ENCODE data around the gene BACH2.

Gene BACH2

DNA sequence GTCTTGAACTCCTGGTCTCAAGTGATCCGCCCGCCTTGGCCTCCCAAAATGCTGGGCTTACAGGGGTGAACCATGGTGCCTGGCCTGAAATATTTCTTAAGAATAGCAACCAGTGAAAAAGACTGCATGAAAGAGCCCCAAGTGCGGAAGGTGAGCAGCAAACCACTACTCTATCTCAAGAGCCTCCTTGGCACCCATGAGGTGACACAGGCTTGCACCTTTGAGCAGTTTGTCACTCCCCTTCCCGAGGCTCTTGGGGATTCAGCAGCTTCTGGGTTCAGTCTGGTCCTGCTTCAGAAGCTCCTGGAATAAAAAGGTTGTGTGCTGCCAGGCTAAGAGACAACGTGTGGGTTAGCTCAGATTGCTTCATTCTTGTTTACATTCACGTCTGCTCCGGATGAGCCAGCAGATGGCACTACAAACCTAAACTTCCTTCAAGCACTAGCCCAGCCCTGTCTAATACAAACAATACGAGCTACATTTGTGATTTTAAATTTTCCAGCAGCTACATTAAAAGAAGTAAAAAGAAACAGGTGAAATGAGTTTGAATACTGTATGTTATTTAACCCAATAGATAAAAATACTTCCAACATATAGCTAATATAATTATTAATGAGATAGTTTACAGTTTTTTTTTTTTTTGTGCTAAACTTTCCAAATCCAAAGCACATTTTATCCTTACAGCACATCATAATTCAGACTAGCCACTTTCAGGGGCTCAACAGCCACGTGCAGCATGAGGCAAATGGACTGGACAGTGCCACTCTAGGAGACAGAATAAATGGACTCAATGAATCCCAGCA, 356.2 kb downstream of the BACH2 start:
- no peak for TF ChIP-seq JUND (IDR thresholded peaks at IDR 0.05; ENCODE audit: low read depth)
- in situ Hi-C loops (cut with HindIII; ENCODE audit: low pct_unique_long_range_greater_than_20kb, low sequenced_read_pairs) = no loop called here
- DNase-seq (ENCODE audit: low read depth in 1 of 2, low spot score in 1 of 2) = peak; percentile 72 to 83

DNA sequence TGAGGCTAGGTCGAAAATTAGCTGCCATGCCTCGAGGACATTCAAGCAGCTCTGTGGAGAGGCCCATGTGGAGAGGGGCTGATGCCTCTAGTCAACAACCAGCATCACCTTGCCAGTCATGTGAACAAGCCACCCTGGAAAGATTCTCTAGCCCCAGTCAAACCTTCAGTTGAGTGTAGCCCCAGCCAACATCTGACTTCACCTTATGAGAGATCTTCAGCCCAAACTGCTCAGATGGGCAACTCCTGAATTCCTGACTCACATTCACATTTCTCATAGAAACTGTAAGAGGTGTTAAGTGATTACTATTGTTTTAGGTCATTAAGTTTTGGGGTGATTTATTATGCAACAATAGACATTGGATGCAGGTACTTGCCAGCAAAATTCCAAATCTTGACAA, 357.5 kb downstream of the BACH2 start:
- DNase-seq (ENCODE audit: low read depth in 1 of 2, low spot score in 1 of 2) = no peak
- TF ChIP-seq JUND (IDR thresholded peaks at IDR 0.05; ENCODE audit: low read depth) = no peak
- in situ Hi-C loops (cut with HindIII; ENCODE audit: low pct_unique_long_range_greater_than_20kb, low sequenced_read_pairs) = no loop called here

DNA sequence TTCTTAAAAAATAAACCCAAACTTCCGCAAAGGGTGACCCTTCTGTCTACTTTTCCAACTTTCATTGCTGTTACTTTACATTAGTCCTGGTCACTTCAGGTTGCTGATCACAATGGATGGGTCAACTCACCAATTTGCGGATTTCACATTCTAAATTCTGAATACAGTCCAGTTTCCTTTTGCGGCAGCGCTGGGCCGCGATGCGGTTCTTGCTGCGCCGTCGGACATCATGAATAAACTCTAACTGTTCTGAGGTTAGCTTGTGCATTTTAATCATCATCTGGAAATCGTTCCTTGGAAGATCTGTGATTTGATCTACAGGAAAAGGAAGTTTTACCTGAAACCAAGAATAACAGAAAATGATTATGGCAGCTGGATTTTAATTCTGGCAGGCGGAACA, 358.6 kb downstream of the BACH2 start:
- TF ChIP-seq JUND (IDR thresholded peaks at IDR 0.05; ENCODE audit: low read depth) = no peak
- in situ Hi-C loops (cut with HindIII; ENCODE audit: low pct_unique_long_range_greater_than_20kb, low sequenced_read_pairs) = no loop called here
- DNase-seq (ENCODE audit: low read depth in 1 of 2, low spot score in 1 of 2) = no peak

DNA sequence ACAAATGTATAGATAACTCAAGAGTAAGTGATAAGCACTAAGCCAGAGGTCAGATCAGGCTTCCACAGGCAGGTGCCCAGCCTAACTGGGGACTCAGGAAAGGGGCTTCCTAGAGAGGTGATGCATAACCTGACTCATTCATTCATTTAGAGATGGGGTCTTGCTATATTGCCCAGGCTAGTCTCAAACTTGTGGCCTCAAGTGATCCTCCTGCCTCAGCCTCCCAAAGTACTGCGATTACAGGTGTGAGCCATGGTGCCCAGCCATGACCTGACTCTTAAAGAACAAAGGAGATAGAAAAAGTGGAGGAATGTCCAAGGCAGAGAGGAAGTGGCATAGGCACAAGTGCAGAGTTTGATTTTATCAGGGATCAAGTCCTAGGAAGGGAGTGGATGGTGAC, 360.5 kb downstream of the BACH2 start:
- no peak for TF ChIP-seq JUND (IDR thresholded peaks at IDR 0.05; ENCODE audit: low read depth)
- DNase-seq (ENCODE audit: low read depth in 1 of 2, low spot score in 1 of 2) = no peak
- in situ Hi-C loops (cut with HindIII; ENCODE audit: low pct_unique_long_range_greater_than_20kb, low sequenced_read_pairs) = no loop called here

DNA sequence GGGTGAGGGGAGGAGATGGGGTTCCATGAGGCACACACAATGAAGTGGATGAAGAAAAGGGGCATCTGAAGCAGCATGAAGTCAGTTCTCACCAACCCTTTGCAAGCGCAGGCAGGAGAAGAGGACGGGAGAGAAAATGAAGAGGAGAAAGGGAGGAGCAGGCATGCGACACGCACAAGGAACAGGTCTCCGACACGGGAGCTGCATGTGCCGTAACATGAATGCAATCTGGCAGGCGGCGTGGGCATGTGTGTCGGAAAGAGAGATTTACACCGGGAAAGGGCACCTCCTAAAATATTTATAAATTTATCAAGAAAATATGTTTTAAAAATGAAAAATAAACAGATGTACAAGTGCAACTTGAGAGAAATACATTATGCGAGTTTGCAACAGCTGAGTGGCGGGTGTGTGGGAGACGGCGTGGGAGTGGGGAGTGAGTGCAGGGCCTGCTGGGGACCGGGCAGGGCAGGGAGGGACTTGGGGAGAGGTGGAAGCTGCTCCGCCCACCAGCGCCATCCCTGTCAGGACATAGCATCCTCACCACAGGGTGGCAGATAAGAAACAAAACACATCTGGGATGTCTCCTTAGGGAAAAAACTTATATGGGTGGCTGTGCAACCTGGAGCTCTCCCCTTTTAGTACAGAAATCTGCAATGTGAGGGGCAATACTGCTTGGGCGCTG, 361.8 kb downstream of the BACH2 start:
- no peak for TF ChIP-seq JUND (IDR thresholded peaks at IDR 0.05; ENCODE audit: low read depth)
- in situ Hi-C loops (cut with HindIII; ENCODE audit: low pct_unique_long_range_greater_than_20kb, low sequenced_read_pairs) = no loop called here
- DNase-seq (ENCODE audit: low read depth in 1 of 2, low spot score in 1 of 2) = no peak

DNA sequence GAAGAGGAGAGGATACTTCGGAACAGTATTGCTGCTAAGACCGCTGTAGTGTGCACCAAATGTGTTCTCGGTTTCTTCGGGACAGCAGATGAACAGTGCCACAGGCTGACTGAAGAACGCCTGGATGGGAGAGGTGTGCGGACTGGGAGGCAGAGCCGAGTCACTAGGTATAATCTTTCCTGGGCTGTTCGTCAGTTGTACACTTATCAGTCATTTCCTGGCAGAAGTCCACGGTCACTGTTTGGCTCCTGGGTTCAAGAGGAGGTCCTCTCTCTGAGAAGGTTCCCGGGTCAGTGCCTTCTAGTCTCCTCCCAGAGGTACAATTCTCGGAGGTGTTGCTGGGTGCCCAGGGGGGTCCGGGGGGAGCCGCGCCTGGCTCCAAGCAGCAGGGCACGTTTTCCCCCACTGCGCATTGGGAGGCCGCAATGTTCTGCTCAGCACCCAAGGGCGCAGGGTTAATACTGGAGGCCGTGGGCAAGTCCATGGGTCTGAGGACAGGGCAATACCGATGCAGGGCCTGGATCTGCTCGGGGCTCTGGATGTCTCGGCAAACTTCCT, 364.3 kb downstream of the BACH2 start:
- in situ Hi-C loops (cut with HindIII; ENCODE audit: low pct_unique_long_range_greater_than_20kb, low sequenced_read_pairs) = no loop called here
- no peak for TF ChIP-seq JUND (IDR thresholded peaks at IDR 0.05; ENCODE audit: low read depth)
- DNase-seq (ENCODE audit: low read depth in 1 of 2, low spot score in 1 of 2) = no peak

DNA sequence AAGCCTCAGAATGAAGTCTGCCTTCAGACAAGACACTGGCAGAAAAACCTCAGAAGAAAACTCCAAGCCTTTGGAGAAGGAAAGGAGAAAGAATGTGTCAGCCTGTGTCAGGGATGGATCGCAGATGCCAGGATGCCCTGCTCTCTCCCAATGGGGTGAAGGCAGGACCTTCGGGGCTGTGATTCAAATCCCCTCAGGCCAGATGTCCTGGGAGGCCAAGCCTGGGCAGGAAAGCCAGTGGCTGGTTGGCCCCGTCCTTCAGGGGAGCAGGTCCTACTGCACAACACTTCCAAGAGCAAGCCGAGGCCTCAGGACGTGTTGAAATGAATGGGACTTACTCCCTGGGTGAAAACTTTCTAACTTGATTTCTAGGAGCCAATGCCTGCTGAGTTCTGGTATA, 365.9 kb downstream of the BACH2 start:
- no peak for TF ChIP-seq JUND (IDR thresholded peaks at IDR 0.05; ENCODE audit: low read depth)
- in situ Hi-C loops (cut with HindIII; ENCODE audit: low pct_unique_long_range_greater_than_20kb, low sequenced_read_pairs) = no loop called here
- DNase-seq (ENCODE audit: low read depth in 1 of 2, low spot score in 1 of 2) = no peak

DNA sequence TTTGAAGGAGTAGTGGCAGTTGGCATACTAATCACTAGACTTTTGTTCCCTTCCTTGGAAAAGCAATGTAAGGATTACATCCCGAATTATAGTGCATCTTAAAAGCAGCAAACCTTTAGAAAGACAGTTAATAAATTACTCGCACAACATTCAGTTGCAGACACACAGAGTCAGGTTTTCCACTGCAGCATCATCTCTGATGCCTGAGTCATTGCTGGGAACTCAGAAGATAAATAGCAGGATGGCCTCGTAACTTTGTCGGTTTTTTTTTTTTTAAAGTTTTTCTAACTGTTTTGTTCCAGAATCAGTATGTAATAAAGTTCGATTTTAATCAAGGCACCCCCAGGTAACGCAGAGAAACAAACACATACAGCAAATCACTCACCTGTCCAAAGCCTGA, 368.0 kb downstream of the BACH2 start:
- in situ Hi-C loops (cut with HindIII; ENCODE audit: low pct_unique_long_range_greater_than_20kb, low sequenced_read_pairs) = no loop called here
- no peak for DNase-seq (ENCODE audit: low read depth in 1 of 2, low spot score in 1 of 2)
- TF ChIP-seq JUND (IDR thresholded peaks at IDR 0.05; ENCODE audit: low read depth) = no peak

DNA sequence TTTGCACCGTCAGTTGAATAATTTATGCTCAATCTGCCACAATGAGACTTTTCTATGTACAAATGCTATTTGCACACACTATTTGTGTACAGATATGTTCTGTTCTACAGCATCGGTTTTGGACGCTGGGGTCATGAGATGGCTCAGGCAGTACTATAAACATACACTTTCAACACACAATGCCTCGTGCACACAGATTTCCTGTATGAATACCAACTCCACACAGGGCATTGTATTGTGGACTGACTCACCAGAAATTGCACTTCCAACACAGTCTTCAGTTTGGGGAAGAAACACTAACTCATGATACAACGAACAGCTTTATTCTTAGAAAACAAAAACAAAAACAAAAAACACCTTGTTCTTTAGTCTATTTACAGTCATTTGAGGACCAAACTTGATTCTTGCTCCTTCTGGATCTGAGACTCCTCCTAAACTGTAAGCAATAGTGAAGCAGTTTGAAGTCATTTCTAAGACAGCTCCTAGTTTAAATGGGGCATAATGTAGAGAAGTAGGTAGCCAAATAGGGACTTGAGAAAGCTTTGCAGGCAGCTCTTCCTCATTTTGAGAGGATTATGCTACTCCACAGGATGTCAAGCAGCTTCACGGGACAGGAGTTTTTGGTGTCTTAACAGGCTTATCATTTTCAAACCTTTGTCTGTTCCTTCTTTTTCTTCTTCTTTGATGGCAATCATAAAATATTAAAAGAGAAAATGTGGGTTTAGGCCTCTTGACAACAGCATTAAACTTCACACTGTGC, 368.7 kb downstream of the BACH2 start:
- DNase-seq (ENCODE audit: low read depth in 1 of 2, low spot score in 1 of 2) = no peak
- no peak for TF ChIP-seq JUND (IDR thresholded peaks at IDR 0.05; ENCODE audit: low read depth)
- in situ Hi-C loops (cut with HindIII; ENCODE audit: low pct_unique_long_range_greater_than_20kb, low sequenced_read_pairs) = no loop called here

DNA sequence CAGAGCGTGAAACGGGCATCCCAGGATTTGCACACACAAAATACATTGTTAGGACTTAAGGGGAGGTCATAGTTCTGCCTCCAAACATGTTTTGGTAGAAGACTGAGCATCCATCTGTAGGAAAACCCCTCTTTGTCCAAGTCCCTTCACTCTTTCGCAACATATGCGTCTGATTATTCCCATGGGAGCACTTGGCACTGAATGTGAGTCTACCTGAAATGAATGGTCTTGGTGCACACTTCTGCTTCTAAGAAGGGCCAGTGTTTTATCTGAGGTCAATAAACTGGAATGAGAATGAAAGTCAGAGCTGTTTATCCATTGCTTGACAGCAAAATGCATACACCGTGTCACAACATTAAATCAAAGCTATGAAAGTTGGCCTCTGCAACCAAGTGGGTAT, 369.4 kb downstream of the BACH2 start:
- in situ Hi-C loops (cut with HindIII; ENCODE audit: low pct_unique_long_range_greater_than_20kb, low sequenced_read_pairs) = no loop called here
- TF ChIP-seq JUND (IDR thresholded peaks at IDR 0.05; ENCODE audit: low read depth) = no peak
- DNase-seq (ENCODE audit: low read depth in 1 of 2, low spot score in 1 of 2) = no peak

DNA sequence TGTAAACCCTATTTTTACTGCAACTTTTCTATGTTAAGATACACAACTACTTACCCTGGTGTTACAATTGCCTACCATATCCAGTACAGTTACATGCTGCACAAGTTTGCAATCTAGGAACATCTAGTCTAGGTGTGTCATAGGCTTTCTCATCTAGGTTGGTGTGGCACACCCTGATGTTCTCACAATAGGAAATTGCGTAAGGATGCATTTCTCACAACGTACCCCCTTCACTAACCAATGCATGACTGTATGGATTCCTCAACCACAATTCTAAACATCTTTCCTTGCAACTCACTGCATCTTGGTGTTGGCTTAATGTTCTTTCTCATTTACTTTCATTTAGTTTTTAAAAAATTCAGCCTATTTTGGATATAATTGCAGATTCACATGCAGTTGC, 370.8 kb downstream of the BACH2 start:
- in situ Hi-C loops (cut with HindIII; ENCODE audit: low pct_unique_long_range_greater_than_20kb, low sequenced_read_pairs) = no loop called here
- no peak for DNase-seq (ENCODE audit: low read depth in 1 of 2, low spot score in 1 of 2)
- no peak for TF ChIP-seq JUND (IDR thresholded peaks at IDR 0.05; ENCODE audit: low read depth)

DNA sequence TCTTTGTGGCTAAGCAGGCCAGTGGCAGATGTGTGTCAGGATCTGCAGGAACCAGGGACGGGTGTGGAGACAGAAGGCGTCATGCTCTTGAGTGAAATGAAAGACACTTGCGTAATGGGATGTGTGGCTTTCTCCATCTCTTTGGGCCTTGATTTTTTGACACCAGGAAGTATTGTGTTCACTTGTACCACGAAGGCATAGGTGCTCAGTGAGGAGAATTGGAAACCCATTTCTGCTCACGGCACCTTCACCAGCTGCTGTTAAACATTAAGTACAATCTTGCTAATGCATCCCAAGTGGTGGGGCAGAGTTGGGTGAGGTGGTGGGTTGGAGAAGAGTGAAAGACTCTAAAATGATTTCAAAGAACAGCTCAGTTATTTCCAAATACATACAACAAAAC, 372.4 kb downstream of the BACH2 start:
- in situ Hi-C loops (cut with HindIII; ENCODE audit: low pct_unique_long_range_greater_than_20kb, low sequenced_read_pairs) = no loop called here
- no peak for TF ChIP-seq JUND (IDR thresholded peaks at IDR 0.05; ENCODE audit: low read depth)
- no peak for DNase-seq (ENCODE audit: low read depth in 1 of 2, low spot score in 1 of 2)

DNA sequence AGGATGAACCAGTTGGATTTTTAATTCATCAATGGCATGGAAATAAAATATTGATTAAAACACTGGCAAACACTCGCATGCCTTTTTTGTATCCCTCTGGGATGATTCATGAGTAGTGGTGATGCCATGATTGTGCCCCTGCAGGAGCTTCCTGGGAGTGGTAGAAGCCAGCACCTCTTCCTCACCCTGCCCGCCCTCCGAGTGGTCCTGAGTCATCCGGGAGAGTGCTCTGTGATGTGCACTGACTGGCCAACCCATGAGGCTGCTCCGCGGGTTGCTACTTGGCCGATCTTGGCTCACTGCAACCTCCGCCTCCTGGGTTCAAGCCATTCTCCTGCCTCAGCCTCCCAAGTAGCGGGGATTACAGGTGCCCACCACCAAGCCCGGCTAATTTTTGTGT, 375.0 kb downstream of the BACH2 start:
- in situ Hi-C loops (cut with HindIII; ENCODE audit: low pct_unique_long_range_greater_than_20kb, low sequenced_read_pairs) = no loop called here
- no peak for DNase-seq (ENCODE audit: low read depth in 1 of 2, low spot score in 1 of 2)
- TF ChIP-seq JUND (IDR thresholded peaks at IDR 0.05; ENCODE audit: low read depth) = no peak

Measured in T47D (cell line).